ENCODE data around the gene LMOD2.

- TF ChIP-seq RFX5 (IDR thresholded peaks at IDR 0.05) = no peak
- no peak for TF ChIP-seq CTCF (IDR thresholded peaks at IDR 0.05)
- no peak for TF ChIP-seq KDM1A (IDR thresholded peaks at IDR 0.05; ENCODE audit: low read depth)
- no peak for TF ChIP-seq EP300 (IDR thresholded peaks at IDR 0.05)
- TF ChIP-seq CHD2 (IDR thresholded peaks at IDR 0.05; ENCODE audit: low read length, partially characterized antibody) = no peak
- no peak for TF ChIP-seq MYC (IDR thresholded peaks at IDR 0.05; ENCODE audit: borderline replicate concordance, low read length)
- no peak for TF ChIP-seq SMC3 (IDR thresholded peaks at IDR 0.05)
- TF ChIP-seq PHF8 (IDR thresholded peaks at IDR 0.05; ENCODE audit: borderline replicate concordance, low read depth) = no peak
- TF ChIP-seq NR3C1 (IDR thresholded peaks at IDR 0.05) = no peak
- no peak for TF ChIP-seq JUN (IDR thresholded peaks at IDR 0.05)
- TF ChIP-seq HMGXB4 (CRISPR knock-in tag; IDR thresholded peaks at IDR 0.05; ENCODE audit: borderline replicate concordance) = no peak
- TF ChIP-seq USF2 (IDR thresholded peaks at IDR 0.05) = no peak
Observed at GRCh38 chr7:123709525-123709924, 53.9 kb downstream of the LMOD2 start.

All from A549 (cell line).